ENCODE results near the gene TNK2. TPM values are rescaled to one million over a fixed set of nuclear protein-coding genes. Genes with fewer than 3 reads are reported as not detected.

TNK2 gene
- total RNA-seq, 4 donors from 2014 or later, result 18.4 to 45.7 (median 42.8) TPM

DNA sequence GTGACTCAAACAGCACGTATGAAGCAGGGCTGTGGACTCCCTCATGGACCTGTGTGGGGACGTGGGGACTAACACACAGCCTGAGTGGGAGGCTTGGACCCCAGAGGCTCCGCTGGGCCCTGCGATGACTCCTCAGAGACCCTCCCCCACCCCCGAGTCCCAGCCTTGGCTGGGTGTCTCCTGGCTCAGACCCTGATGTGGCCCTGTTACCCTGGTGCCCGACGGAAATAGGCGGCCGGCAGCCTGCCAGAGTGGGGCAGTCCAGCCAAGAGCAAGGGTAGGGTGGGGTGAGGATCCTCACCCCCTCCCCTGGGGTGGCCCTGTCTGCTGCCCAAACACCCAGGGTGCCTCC, 15.3 kb downstream of the TNK2 start:
- TF ChIP-seq, protein P1, sequence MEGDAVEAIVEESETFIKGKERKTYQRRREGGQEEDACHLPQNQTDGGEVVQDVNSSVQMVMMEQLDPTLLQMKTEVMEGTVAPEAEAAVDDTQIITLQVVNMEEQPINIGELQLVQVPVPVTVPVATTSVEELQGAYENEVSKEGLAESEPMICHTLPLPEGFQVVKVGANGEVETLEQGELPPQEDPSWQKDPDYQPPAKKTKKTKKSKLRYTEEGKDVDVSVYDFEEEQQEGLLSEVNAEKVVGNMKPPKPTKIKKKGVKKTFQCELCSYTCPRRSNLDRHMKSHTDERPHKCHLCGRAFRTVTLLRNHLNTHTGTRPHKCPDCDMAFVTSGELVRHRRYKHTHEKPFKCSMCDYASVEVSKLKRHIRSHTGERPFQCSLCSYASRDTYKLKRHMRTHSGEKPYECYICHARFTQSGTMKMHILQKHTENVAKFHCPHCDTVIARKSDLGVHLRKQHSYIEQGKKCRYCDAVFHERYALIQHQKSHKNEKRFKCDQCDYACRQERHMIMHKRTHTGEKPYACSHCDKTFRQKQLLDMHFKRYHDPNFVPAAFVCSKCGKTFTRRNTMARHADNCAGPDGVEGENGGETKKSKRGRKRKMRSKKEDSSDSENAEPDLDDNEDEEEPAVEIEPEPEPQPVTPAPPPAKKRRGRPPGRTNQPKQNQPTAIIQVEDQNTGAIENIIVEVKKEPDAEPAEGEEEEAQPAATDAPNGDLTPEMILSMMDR (IDR thresholded peaks at IDR 0.05), result no peak
- TF ChIP-seq POLR2A (IDR thresholded peaks at IDR 0.05), result no peak
- Histone ChIP-seq H3K9me3 (no peaks in the 10 kb centered on the region), H3K27me3 (no peaks in the 10 kb centered on the region), H3K4me3 (peak overlapping the region in 3 of 4 donors; percentile 22 to 57 (median 34)), H3K27ac (peak overlapping the region; percentile 50 to 94 (median 91)), H3K4me1 (peaks cover 44 to 83% (median 46%) of the 10 kb centered on the region in 3 donors), H3K36me3 (peaks cover 0 to 18% (median 0%) of the 10 kb centered on the region in 3 donors)
- intact Hi-C loops (cut with DNase I), result no loop called here
- WGBS, 2 donors, result no CpG with 5 or more reads among the region's 9 CpGs
- DNase-seq, result no peak

- peak overlapping the region; percentile 50 to 94 (median 91) for H3K27ac ChIP-seq
- H3K36me3 ChIP-seq, result peaks cover 0 to 24% (median 0%) of the 10 kb centered on the region in 3 donors
- H3K27me3 ChIP-seq, result no peaks in the 10 kb centered on the region
- intact Hi-C loops (cut with DNase I), result no loop called here
- no peak for TF ChIP-seq POLR2A (IDR thresholded peaks at IDR 0.05)
- TF ChIP-seq, protein P1 (IDR thresholded peaks at IDR 0.05), result no peak
- 44 to 66% methylated on average over 14 to 17 of the region's 35 CpGs for WGBS, 2 donors
- peak overlapping the region in 3 of 4 donors; percentile 22 to 57 (median 34) for H3K4me3 ChIP-seq
- H3K4me1 ChIP-seq, result peaks cover 42 to 77% (median 43%) of the 10 kb centered on the region in 3 donors
- DNase-seq, result no peak
- H3K9me3 ChIP-seq, result no peaks in the 10 kb centered on the region
Measured at GRCh38 chr3:195892105-195893043, 16.0 kb downstream of the TNK2 start.

DNA sequence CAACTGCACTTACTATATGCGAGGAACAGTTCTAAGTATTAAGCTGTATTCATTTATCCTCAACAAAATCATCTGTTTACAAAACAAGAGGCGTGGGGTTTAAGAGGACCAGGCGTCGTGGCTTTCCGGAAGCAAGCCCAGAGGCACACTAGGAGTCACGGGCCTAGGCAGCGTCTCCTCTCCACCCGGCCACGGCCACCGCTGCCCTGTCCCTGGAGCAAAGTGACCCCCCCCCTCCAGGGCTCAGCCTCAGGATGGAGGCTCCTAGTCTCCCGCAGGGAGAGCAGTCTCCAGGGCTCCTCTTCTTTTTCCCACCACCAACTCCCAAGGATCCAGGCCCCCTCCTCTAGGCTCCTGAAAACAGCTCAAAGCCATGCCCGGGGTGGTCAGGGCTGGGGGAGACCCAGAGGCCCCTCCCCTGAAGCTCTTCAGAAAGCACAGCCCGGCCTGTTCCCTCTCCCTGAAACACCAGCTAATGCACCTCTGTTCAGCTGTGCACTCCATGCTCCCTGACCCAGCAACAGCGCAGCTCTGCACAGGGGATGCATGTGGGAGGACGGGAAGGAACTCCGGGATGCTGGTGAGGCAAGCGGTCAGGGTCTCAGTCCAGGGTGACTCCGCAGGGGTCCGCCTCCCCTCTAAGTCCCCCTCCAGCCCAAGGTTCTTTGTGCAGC, 16.8 kb downstream of the TNK2 start:
- TF ChIP-seq, protein P1 (IDR thresholded peaks at IDR 0.05), result no peak
- no peak for DNase-seq
- intact Hi-C loops (cut with DNase I), result no loop called here
- Histone ChIP-seq H3K27me3 (no peaks in the 10 kb centered on the region), H3K27ac (peak overlapping the region in 3 of 4 donors; percentile 16 to 94 (median 93)), H3K4me3 (peak overlapping the region in 3 of 4 donors; percentile 22 to 57 (median 34)), H3K4me1 (peaks cover 34 to 74% (median 35%) of the 10 kb centered on the region in 3 donors), H3K36me3 (peaks cover 0 to 30% (median 0%) of the 10 kb centered on the region in 3 donors), H3K9me3 (no peaks in the 10 kb centered on the region)
- 69 to 93% methylated on average over 11 of the region's 19 CpGs for WGBS, 2 donors

GRCh38 chr3:195889870-195890295, 18.5 kb downstream of the TNK2 start:
- WGBS, 2 donors, result 27 to 49% methylated on average over 4 to 6 of the region's 8 CpGs
- Histone ChIP-seq H3K4me1 (peaks cover 20 to 74% (median 24%) of the 10 kb centered on the region in 3 donors), H3K36me3 (peaks cover 0 to 47% (median 0%) of the 10 kb centered on the region in 3 donors), H3K9me3 (no peaks in the 10 kb centered on the region), H3K27me3 (no peaks in the 10 kb centered on the region), H3K4me3 (no peak overlapping the region), H3K27ac (peak overlapping the region in 2 of 4 donors; percentile 19 to 39)
- no peak for DNase-seq
- TF ChIP-seq, protein P1 (IDR thresholded peaks at IDR 0.05), result no peak
- no peak for TF ChIP-seq POLR2A (IDR thresholded peaks at IDR 0.05)
- intact Hi-C loops (cut with DNase I), result no loop called here

All from esophagus squamous epithelium (tissue), 5 donors.